G401 (cell line): ENCODE results near the gene UVRAG. TPM values are rescaled to one million over a fixed set of nuclear protein-coding genes. Genes with fewer than 3 reads are reported as not detected.

Source experiments
- DNase-seq: peaks from one replicate; pipeline ENCODE4 v3.0.0-alpha.2; 2015; ENCODE audit warnings: low spot score
- in situ Hi-C: cut with HindIII; loops from 2 replicates; pipeline ENCODE4 v1.10.0; 2016; ENCODE audit warnings: low sequenced_read_pairs, mixed read lengths
- total RNA-seq: library from RNA; depleted of rRNA; stranded (reverse); fragments of >200 nt; shearing (Covaris generic); gene quantifications from 2 replicates; pipeline ENCODE4 v1.2.3, GENCODE V29; 2014

The UVRAG gene
- total RNA-seq, 1 experiment from 2014 or later = 12.3 TPM

GRCh38 chr11:75782540-75783263 is 32.3 kb upstream of the UVRAG start:
- in situ Hi-C loops = no loop called here
- DNase-seq = no peak

- DNase-seq = no peak
- in situ Hi-C loops = no loop called here
Measured at GRCh38 chr11:75783416-75784084, 31.5 kb upstream of the UVRAG start.

- DNase-seq = no peak
- in situ Hi-C loops = no loop called here
Measured at GRCh38 chr11:75784085-75784478, 30.9 kb upstream of the UVRAG start.

GRCh38 chr11:75784506-75784905 is 30.5 kb upstream of the UVRAG start:
- in situ Hi-C loops = no loop called here
- DNase-seq = no peak

GRCh38 chr11:75785187-75785586 is 29.8 kb upstream of the UVRAG start:
- no peak for DNase-seq
- in situ Hi-C loops = no loop called here

GRCh38 chr11:75786101-75786736 is 28.8 kb upstream of the UVRAG start:
- in situ Hi-C loops = no loop called here
- no peak for DNase-seq

- in situ Hi-C loops = no loop called here
- no peak for DNase-seq
Measured at GRCh38 chr11:75789521-75789920, 25.5 kb upstream of the UVRAG start.

GRCh38 chr11:75790986-75791385 is 24.0 kb upstream of the UVRAG start:
- in situ Hi-C loops = no loop called here

GRCh38 chr11:75792127-75792731 is 22.8 kb upstream of the UVRAG start:
- DNase-seq = no peak
- in situ Hi-C loops = no loop called here

More at GRCh38 chr11:75790986-75791385, 24.0 kb upstream of the UVRAG start:
- DNase-seq = peak; percentile 20

- no peak for DNase-seq
- in situ Hi-C loops = no loop called here
Measured at GRCh38 chr11:75792997-75793800, 21.8 kb upstream of the UVRAG start.

GRCh38 chr11:75793966-75794365 is 21.0 kb upstream of the UVRAG start:
- in situ Hi-C loops = no loop called here

GRCh38 chr11:75795276-75796090 is 19.5 kb upstream of the UVRAG start:
- in situ Hi-C loops = no loop called here
- no peak for DNase-seq

More at GRCh38 chr11:75793966-75794365, 21.0 kb upstream of the UVRAG start:
- DNase-seq = no peak

- in situ Hi-C loops = no loop called here
Measured at GRCh38 chr11:75796091-75796435, 18.9 kb upstream of the UVRAG start.

GRCh38 chr11:75797116-75797515 is 17.9 kb upstream of the UVRAG start:
- in situ Hi-C loops = no loop called here
- no peak for DNase-seq

More at GRCh38 chr11:75796091-75796435, 18.9 kb upstream of the UVRAG start:
- DNase-seq = no peak

GRCh38 chr11:75797792-75798191 is 17.2 kb upstream of the UVRAG start:
- in situ Hi-C loops = no loop called here
- no peak for DNase-seq

- in situ Hi-C loops = no loop called here
Measured at GRCh38 chr11:75800136-75800675, 14.8 kb upstream of the UVRAG start.

GRCh38 chr11:75800728-75801361 is 14.2 kb upstream of the UVRAG start:
- in situ Hi-C loops = no loop called here
- DNase-seq = no peak

More at GRCh38 chr11:75800136-75800675, 14.8 kb upstream of the UVRAG start:
- DNase-seq = no peak
